Fibroblast of skin of left quadriceps (primary cell): ENCODE results near the gene PSMA5.
"Not testable (repeated sequence)": the region's sequence is repeated elsewhere in the genome, so short reads cannot be mapped to it uniquely, and the experiment has no call there.

Experiments used
- DNase-seq, 2 experiments: peaks; one replicate each; pipeline ENCODE4 v3.0.0-alpha.2; 2013; ENCODE audit warnings: low read depth in 2 of 2

Gene PSMA5

GRCh38 chr1:109433322-109433721 is 7.1 kb upstream of the PSMA5 start:
- DNase-seq: no peak

- DNase-seq: peak; percentile 65 to 72
Measured at GRCh38 chr1:109432336-109432735, 6.1 kb upstream of the PSMA5 start.

DNA sequence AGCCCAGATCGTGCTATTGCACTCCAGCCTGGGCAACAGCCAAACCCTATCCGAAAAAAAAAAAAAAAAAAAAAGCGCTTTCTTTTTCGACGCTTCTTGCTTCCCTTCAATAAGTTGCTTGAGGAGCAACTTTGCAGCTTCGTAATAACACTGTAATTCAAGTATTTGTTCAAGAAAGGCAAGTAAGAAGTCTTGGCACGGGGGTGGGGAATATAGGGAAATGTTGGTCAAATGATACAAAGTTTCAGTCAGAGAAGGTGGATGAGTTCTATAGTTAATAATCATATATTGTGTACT is 871 bp upstream of the PSMA5 start:
- DNase-seq: no peak

GRCh38 chr1:109425391-109426280 is 612 bp downstream of the PSMA5 start:
- no peak for DNase-seq

GRCh38 chr1:109423498-109423897 is 2.8 kb downstream of the PSMA5 start:
- no peak for DNase-seq

DNA sequence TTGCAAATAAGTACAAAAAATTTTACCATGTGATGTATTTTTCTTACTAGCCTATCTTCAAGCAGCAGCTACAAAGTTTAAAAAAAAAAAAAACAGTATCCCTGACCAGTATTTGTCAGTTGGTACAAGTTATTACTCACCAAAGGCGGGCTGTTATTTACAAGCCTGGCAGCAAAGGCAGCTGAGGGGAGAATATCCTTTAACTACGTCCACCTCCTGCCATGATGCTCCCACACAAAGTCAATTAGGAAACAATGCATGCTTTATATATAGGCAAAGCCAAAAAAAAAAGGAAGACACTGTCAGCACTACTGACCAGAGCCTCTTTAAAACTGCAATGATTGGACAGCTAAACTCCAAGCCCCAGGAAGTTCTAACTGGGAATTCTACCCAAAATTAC is 13.7 kb downstream of the PSMA5 start:
- no peak for DNase-seq

GRCh38 chr1:109404838-109405237 is 21.4 kb downstream of the PSMA5 start:
- no peak for DNase-seq

- no peak for DNase-seq
Measured at GRCh38 chr1:109402025-109402424, 24.2 kb downstream of the PSMA5 start.

- no peak for DNase-seq
Measured at GRCh38 chr1:109400035-109400655, 26.1 kb downstream of the PSMA5 start.

DNA sequence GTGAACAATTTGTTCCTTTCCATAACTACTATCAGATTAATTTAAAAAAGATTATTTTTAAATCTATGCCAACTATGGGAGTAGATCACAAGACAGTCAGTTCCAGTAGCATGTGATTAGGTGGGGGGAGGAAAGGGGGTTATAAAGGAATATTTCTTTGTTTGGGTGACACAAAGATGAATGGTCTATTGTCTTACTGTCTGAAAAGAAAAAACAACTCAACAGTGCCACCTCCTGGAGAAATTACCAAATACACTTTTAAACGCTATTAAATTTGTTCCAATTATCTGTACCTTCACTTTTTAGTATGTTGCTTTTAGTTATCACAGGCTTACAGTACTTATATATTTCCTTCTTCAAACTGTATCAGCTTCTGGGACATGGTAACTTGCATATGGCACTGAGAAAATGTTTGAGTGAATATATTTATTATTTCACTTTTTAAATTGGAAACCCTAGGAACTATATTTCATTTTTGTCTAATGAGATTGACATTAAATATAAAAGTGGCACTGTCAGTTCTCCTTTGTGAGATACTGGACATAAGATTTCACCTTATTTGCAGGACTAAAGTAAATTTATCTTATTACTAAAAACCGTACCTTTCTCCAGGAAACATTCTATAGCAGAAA is 26.8 kb downstream of the PSMA5 start:
- no peak for DNase-seq

DNA sequence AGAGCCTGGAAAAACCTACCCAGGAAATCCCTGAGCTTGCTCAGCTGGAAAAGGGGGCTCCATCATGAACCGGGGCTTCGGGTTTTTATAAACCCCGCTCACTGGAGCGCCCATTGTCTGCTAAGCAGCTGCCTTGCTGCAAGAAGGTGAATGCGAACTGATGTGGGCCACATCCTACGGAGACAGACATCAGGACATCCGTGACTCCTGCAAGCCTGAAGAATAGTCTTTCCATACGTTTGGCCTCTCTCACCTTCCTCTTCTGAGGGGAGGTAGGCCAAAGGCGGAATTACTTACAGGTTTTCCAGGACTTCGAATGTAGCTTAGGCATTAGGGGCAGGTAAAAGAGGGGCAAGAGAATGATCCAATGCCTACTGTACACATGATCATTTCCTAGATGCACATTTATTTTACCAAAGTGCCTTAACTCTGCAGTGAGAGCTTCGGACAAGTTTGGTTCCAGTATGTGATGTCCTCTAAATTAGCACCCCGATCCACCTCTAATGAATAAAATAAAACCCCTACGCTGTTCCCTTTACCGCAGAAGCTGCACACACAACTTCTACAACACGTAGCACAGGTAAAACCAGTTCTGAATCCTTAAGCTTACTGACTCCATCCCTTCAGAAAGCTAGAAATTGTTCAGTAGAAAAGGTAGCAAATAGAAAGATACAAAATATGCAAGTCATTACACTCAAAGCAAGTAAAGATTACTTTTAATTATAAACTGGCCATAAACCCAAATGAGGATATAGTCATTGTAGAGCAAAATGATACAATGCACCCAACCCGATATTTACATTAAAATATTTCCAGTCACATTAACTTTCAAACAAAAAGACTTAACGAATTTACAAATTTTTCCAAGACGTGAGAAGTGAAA is 27.7 kb downstream of the PSMA5 start:
- DNase-seq: no peak

DNA sequence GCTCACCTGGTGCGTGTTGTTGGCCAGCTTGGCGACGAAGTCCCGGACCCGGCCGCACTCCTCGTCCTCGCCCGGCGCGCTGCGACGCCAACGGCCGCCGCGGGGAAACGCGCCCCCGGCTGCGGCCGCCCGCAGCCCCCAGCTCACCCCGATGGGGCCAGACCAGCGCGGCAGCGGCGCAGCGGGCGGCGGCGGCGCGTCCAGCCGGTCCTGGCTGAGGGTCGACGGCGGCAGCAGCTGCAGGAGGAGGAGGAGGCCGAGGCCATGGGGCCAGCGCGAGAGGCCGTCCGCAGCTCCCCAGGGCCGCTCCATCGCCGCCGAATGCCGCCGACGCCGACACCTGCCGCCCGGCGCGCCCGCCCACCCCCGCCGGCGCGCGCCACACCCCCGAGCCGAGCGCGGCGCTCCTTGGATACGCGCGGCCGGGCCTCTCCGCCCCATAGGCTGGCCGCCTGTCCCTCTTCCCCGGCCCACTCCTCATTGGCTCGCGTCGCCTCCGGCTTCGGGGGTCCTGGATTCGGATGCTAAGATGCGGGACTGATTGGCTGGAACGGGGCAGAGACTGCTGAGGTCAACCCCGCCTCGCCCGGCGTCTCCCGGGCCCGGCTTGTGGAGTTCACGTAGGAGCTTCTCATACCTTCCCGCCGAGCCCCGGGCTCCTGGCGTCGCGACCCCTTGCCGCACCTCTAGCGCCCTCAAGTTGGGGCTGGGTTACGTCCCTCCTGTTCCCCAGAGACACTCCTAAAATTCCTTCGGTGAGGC is 28.5 kb downstream of the PSMA5 start, which contains the start of gene SORT1:
TSS of gene SORT1 (minus strand) at position 338 of the 762 bp plus-strand sequence. CDS start at position 312, 26 bp downstream.
- peak; percentile 80 for DNase-seq

- DNase-seq: no peak
Measured at GRCh38 chr1:109396871-109397580, 29.2 kb downstream of the PSMA5 start.

- no peak for DNase-seq
Measured at GRCh38 chr1:109396513-109396839, 29.8 kb downstream of the PSMA5 start.

GRCh38 chr1:109395602-109396512 is 30.4 kb downstream of the PSMA5 start:
- DNase-seq: no peak

DNA sequence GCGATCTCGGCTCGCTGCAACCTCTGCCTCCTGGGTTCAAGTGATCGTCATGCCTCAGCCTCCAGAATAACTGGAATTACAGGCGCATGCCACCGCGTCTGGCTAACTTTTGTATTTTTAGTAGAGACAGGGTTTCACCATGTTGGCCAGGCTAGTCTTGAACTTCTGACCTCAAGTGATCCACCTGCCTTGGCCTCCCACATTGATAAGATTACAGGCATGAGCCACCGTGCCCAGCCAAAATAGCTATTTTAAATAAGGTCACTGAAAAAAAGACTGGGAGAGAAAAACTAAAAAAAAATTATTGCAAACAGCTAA is 31.0 kb downstream of the PSMA5 start:
- DNase-seq: not testable (repeated sequence)

GRCh38 chr1:109394591-109395281 is 31.5 kb downstream of the PSMA5 start:
- DNase-seq: no peak

DNA sequence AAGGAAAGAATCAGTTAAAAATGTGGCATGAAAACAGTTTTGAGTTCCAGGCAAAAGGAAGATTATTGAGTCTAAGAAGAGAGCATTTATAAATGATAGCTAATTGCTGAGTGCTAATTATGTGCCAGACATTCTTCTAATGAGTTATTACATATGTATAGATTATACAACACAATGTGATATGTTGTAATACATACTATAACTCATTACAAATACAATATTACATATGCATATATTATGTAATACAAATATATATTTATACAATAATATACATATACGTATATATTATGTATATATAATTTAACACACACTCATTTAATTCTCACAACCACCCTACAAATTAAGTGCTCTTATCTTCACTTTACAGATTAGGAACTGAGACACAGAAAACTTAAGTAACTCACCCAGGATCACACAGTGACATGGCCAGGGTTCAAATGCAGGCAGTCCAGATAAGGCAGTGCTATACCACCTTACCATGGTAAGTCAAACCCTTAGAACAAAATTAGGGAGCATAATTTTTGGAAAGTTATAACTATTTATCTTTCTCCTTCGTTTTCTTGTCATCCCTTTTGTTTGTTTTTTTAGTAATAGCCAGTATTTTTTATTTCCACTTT is 32.5 kb downstream of the PSMA5 start:
- DNase-seq: no peak
